ENCODE measurements around the gene SORCS2.

The SORCS2 gene

GRCh38 chr4:7338876-7339623 is 146.7 kb downstream of the SORCS2 start:
- no peak for DNase-seq (ENCODE audit: low spot score)

DNA sequence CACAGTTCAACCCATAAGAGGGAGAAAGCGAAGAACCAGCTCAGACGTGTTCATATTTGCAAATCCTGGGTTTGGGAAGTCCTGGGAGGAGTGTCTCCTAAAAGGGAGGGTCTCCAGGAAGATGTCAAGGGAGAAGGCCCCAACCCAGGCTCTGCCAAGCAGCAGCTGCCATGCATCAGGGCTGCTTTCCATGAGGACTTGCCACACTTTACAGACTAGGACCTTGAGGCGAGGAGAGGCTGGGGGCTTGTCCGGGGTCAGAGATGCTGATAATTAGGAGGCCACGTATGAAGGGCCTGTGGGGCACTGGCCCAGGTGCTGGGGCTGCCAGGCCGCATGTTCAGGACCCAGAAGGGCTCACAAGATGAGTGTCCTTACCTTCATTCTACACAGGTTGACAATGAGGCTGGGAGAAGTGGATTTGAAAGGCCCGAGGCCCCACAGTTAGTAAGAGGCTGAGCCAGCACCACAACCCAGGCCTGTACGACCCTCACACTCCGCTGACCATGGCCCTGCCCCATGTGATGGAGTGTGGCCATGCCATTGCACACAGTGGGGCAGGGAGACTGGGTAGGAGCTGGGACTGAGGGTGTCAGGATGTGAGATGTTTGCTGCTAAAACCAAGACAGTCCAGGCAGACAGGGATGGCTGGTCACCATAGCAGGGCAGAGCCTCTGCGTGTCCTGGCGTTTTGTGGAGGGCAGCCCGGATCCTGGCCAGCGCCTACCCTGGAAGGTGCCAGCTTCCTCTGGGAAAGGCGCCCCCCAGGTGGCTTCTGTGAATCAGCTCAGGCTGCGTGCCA is 147.6 kb downstream of the SORCS2 start:
- DNase-seq (ENCODE audit: low spot score): no peak

- DNase-seq (ENCODE audit: low spot score): no peak
Observed at GRCh38 chr4:7340553-7341433, 148.5 kb downstream of the SORCS2 start.

GRCh38 chr4:7341491-7342222 is 149.3 kb downstream of the SORCS2 start:
- DNase-seq (ENCODE audit: low spot score): no peak

- peak; percentile 80 for DNase-seq (ENCODE audit: low spot score)
Observed at GRCh38 chr4:7342223-7343080, 150.1 kb downstream of the SORCS2 start.

DNA sequence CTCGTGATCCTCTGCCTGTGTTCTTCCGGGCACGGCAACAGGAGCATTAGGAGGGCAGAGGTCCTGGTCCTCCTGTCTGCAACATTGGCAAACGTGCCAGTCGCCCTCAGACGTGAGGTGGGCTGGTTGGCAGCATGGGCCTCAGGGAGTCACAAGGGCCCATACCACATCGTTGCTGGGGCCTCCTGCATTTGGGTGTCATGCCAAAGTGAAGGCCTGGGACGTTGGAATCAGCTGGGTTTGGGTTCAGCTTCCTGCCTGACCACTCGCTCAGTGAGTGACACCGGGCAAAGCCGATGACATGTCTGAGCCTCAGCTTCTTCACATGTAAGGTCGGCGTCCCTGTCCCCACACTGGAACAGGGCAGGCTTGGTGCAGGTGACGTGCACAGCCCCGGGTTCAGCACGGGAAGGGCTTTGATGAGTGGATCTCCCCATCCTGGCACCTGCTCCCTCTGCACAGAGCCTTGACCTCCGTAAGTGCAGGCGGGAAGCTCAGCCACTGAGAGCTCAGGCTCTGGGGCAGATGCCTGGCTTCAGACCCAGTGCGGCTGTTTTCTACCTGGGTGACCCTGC is 150.8 kb downstream of the SORCS2 start:
- DNase-seq (ENCODE audit: low spot score): no peak

DNA sequence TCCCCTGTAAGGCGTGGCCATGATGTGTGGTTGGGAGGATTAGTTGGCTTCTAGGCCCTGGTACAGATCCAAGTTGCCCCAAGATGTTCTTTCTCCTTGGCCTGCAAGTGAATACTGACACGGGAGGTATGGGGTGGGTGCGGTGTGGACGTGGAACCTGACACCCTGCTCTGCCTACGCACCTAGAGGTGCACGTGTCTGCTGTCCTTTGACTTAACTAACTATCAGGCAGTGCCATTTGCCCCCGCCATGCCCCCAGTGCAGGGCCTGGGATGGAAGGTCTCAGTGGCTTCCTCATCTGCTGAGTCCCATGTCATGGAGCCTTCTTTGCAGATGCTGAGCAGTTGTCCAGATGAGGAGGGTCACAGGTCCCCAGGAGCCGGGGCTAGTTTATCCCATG is 151.6 kb downstream of the SORCS2 start:
- no peak for DNase-seq (ENCODE audit: low spot score)

DNA sequence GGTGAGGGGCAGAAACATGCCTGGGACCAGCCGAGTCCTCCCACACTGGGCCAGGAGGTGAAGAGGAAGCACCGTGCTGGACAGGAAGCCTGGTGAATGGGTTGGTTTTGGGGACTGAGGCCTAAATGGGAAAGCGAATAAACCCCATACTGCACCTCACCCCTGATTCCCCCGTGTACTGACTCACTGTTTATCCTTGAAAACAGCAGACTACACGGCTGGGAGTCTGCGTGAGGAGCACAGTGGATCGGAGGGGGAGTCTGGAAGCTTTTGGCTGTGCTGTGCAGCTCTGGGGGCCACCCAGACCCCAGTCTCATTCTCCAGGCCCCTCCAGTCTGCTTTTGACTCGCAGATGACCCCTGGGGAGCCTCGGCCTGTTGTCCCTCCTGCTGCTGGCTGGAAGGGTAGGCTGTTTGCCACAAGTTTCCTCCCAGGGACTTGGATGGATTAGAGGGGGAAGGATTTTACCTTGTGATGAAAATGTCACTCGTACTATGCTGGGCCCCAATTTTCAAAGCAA is 152.4 kb downstream of the SORCS2 start:
- no peak for DNase-seq (ENCODE audit: low spot score)

DNA sequence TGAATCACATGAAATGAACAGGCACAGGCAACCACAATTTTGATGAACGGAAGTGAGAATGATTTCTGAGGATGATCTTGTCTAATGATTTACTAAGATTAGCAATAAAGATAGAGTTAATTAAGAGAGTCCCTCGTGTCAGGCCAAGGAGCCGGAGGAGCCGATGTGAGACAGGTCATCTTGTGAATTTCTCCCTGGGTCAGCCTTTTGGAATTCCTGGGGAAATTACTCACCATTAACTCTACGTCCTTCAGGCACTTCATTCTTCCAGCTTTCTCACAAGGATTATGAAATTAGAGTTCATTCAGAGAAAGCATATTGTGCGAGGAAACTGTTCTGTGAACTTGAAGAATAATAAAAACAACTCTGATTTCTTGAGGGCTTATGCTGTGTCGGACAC is 155.6 kb downstream of the SORCS2 start:
- no peak for DNase-seq (ENCODE audit: low spot score)

- no peak for DNase-seq (ENCODE audit: low spot score)
Observed at GRCh38 chr4:7348946-7349900, 156.9 kb downstream of the SORCS2 start.

DNA sequence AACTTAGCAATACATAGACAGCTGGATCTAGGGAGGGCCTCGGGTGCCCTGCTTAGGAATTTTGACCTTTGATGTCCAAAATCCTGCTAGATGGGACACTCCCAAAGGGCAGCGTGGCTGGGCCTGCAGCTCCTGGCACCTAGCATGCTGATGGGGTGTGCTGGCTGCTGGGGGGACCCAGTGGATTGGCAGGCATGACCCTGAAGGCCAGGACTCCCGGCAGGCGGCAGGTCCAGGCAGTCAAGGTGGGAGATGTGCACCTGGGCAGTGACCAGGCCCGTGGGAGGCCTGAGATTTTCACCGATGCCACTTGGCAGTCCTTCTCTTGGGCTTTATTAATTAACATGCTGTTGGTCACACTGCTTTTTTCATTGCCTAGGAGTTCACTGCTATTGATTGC is 158.1 kb downstream of the SORCS2 start:
- DNase-seq (ENCODE audit: low spot score): no peak

DNA sequence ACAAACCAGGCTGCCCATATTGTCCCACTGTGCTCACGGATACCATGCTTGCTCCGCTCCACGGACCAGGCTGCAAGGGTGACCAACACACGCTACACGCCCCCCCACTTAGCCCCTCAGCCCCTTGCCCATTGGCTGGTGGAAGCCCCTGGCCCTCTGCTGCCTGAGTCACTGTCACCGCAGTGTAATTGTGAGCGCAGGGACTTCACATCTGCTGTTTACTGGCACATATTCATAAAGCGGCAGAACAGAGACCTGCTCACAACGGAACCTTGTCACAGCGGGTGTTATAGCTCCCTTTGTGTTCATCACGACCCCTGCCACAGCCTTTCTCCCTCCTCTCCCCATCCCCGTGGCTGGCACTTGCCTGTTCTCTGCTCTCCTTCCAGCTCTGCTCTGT is 158.7 kb downstream of the SORCS2 start:
- peak; percentile 81 for DNase-seq (ENCODE audit: low spot score)

DNA sequence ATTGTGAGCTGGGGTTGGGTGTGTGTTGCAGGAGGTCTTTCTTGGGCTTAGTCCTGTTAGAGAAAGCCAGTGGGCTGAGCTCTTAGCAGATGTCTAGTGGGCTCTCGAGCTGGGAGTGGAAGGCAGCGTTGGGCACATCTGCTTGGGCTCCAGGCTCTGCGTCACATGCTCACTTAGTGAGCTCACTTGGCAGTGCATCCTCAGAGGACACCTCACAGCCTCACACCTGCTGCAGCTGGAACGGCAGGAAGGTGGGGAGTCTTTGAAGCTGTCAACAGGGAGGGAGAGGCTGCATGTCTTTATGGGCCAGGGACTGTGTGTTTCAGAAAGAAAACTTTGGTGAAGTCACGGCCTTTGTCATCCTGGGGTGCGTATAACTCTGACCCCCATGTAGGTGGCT is 160.1 kb downstream of the SORCS2 start:
- DNase-seq (ENCODE audit: low spot score): no peak

GRCh38 chr4:7353046-7353790 is 160.9 kb downstream of the SORCS2 start:
- DNase-seq (ENCODE audit: low spot score): no peak

- no peak for DNase-seq (ENCODE audit: low spot score)
Observed at GRCh38 chr4:7353846-7354610, 161.7 kb downstream of the SORCS2 start.

GRCh38 chr4:7354927-7355326 is 162.6 kb downstream of the SORCS2 start:
- DNase-seq (ENCODE audit: low spot score): no peak

DNA sequence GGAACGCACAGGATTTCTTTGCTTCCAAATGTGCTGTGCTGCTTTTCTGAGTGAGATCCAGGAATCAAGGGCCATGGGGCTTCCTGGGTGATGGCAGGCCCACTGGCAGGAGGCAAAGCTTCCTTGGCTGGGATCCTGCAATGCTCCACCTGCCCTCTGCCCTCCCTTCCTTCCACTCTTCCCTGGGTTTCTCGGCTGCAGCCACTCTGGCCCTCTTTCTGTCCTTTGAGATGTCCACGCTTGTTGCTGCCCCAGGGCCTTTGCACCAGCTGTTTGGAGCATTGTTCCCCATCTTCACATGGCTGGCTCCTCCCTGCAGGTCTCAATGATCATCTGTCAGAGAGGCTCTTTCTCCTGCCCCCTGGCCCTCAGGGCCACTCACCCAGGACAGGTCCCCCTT is 163.5 kb downstream of the SORCS2 start:
- no peak for DNase-seq (ENCODE audit: low spot score)
